HG03108 (cell line): ENCODE results near the gene JAZF1.

Experiments used
- ATAC-seq: cut with Tn5 transposase; IDR thresholded peaks from one replicate; pipeline ENCODE4 v1.9.1; 2021; ENCODE audit warnings: moderate library complexity; ENCODE audit not compliant: unreplicated experiment

JAZF1 gene

GRCh38 chr7:27795977-27796376 lies 384.6 kb downstream of the JAZF1 start:
- no peak for ATAC-seq

GRCh38 chr7:27793780-27794179 lies 386.8 kb downstream of the JAZF1 start:
- ATAC-seq, result no peak

GRCh38 chr7:27788437-27788836 lies 392.2 kb downstream of the JAZF1 start:
- ATAC-seq, result no peak

GRCh38 chr7:27784399-27785053 lies 396.1 kb downstream of the JAZF1 start:
- no peak for ATAC-seq

- no peak for ATAC-seq
Observed at GRCh38 chr7:27782849-27783248, 397.7 kb downstream of the JAZF1 start.

GRCh38 chr7:27781188-27781587 lies 399.4 kb downstream of the JAZF1 start:
- no peak for ATAC-seq
